IPS-18a (cell line): ENCODE measurements around the gene ZNF544.
A peak's percentile ranks its signal among the peaks of the same experiment; 100 is the strongest.
"Not testable (repeated sequence)": the region's sequence is repeated elsewhere in the genome, so short reads cannot be mapped to it uniquely, and the experiment has no call there.

Source experiments
- H3K27ac ChIP-seq: one replicate; pipeline ENCODE4 v1.5.1; 2013; ENCODE audit warnings: low read length
- H3K27me3 ChIP-seq: one replicate; pipeline ENCODE4 v1.6.1; 2013; ENCODE audit warnings: mild to moderate bottlenecking, low read length; ENCODE audit not compliant: control insufficient read depth, insufficient read depth
- H3K36me3 ChIP-seq: one replicate; pipeline ENCODE4 v1.6.1; 2013; ENCODE audit warnings: low read depth, low read length; ENCODE audit not compliant: control insufficient read depth
- H3K4me1 ChIP-seq: one replicate; pipeline ENCODE4 v1.6.1; 2013; ENCODE audit warnings: low read depth, low read length; ENCODE audit not compliant: control insufficient read depth
- H3K4me3 ChIP-seq: one replicate; pipeline ENCODE4 v1.5.1; 2013; ENCODE audit warnings: low read length
- H3K9ac ChIP-seq: one replicate; pipeline ENCODE4 v1.6.1; 2013; ENCODE audit warnings: mild to moderate bottlenecking, low read length, moderate library complexity
- H3K9me3 ChIP-seq: one replicate; pipeline ENCODE4 v1.6.1; 2013; ENCODE audit warnings: low read depth, low read length; ENCODE audit not compliant: control insufficient read depth

The ZNF544 gene

GRCh38 chr19:58213075-58213369, 15.7 kb upstream of the ZNF544 start:
- H3K9me3 ChIP-seq = peaks cover 20% of the 10 kb centered on the region
- H3K4me3 ChIP-seq = no peak overlapping the region
- H3K36me3 ChIP-seq = peaks cover 56% of the 10 kb centered on the region

DNA sequence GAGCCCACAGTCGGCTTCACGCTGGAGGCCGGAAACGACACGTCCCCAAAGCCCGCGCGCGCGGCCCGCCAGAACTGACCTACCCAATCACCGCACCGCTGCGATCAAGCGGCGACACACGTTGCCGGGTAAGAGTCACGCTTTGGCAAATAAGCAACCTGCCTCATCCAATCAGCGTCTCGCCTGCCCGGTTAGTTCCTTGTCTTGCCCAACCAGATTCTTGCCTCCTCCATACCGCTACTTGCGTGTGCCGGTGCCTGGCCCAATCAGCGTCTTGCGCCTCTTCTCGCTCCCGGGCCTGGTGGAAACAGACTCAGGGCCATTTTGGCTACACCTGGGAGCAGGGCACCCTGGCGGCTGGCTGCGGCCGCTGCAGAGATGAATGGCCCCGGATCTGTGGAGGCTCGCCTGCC, 11.6 kb upstream of the ZNF544 start:
- H3K9me3 ChIP-seq = peaks cover 8% of the 10 kb centered on the region
- H3K27me3 ChIP-seq = no peaks in the 10 kb centered on the region
- no peak overlapping the region for H3K4me3 ChIP-seq
- no peak overlapping the region for H3K9ac ChIP-seq
- peaks cover 19% of the 10 kb centered on the region for H3K36me3 ChIP-seq
- no peaks in the 10 kb centered on the region for H3K4me1 ChIP-seq
- H3K27ac ChIP-seq = no peak overlapping the region

More at GRCh38 chr19:58213075-58213369, 15.7 kb upstream of the ZNF544 start:
- no peak overlapping the region for H3K9ac ChIP-seq
- H3K27me3 ChIP-seq = no peaks in the 10 kb centered on the region
- H3K4me1 ChIP-seq = no peaks in the 10 kb centered on the region
- H3K27ac ChIP-seq = no peak overlapping the region

DNA sequence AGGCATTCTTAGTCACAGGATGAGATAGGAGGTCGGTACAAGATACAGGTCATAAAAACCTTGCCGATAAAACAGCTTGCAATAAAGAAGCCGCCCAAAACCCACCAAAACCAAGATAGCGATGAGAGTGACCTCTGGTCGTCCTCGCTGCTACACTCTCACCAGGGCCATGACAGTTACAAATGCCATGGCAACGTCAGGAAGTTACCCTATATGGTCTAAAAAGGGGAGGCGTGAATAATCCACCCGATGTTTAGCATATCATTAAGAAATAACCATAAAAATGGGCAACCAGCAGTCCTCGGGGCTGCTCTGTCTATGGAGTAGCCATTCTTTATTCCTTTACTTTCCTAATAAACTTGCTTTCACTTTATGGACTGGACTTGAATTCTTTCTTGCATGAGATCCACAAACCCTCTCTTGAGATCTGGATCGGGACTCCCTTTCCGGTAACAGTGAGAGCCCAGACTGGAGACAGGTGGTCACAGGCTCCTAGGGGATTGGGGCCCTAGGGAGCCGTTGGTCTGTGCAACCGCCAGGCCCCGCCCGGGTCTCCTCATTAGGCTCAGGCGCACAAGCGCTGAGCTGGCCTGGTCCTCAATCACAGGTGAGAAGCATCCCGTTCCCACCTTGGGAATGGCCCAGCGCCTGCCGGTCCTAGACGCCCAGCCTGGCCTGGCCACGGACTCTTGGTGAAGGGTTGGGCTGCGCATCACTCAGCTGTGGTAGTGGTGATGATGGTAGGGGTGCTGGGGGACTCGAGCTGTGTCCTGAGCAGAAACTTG, 10.9 kb upstream of the ZNF544 start:
- H3K27me3 ChIP-seq = no peaks in the 10 kb centered on the region
- H3K4me1 ChIP-seq = no peaks in the 10 kb centered on the region
- peaks cover 4% of the 10 kb centered on the region for H3K9me3 ChIP-seq
- peaks cover 12% of the 10 kb centered on the region for H3K36me3 ChIP-seq
- no peak overlapping the region for H3K9ac ChIP-seq
- no peak overlapping the region for H3K4me3 ChIP-seq
- no peak overlapping the region for H3K27ac ChIP-seq

DNA sequence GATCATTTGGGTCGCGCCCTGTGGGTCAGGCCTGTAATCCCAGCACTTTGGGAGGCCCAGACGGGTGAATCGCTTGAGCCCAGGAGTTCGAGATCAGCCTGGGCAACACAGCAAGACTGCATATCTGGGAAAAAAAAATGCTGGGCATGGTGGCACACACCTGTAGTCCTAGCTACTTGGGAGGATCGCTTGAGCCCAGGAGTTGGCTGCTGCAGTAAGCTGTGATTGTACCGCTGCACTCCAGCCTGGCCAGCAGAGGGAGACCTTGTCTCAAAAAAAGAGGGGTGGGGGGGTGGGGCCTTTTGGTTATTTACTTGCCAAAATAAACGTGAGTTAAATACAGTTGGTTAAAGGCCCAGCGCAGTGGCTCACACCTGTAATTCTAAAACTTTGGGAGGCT, 9.8 kb upstream of the ZNF544 start:
- Histone ChIP-seq H3K4me3 (no peak overlapping the region), H3K36me3 (peaks cover under 1% of the 10 kb centered on the region), H3K9me3 (no peaks in the 10 kb centered on the region), H3K27me3 (no peaks in the 10 kb centered on the region), H3K9ac (no peak overlapping the region), H3K27ac (no peak overlapping the region), H3K4me1 (no peaks in the 10 kb centered on the region)

DNA sequence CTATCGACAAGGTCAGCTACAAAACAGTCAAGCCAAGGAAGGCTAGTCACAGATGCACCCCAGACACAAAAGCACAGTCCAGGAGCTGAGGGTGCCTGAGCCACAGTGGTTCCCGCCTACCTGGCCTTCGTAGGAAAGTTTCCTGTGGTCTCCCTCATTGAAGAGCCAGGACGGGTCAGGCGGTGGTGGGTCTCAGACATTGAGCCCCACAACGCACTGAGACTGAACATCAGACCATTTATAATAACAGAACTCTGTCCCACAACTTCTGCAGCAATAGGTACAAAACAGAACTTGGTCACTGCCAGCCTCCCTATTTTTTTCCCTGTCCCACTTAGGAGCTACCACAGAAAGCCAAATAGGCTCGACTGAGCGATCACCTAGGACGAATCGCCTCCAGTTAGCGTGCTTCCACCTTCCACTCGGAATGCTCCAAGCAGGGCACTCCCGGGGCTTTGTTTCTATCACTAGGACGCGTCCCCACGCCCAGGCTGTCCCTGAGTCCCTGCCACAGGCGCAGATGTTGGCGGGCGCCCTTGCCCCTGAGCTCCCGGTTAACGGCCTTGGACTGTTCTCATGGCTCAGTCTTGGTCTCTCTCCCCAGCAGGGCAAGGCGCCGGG, 640 bp upstream of the ZNF544 start:
- H3K27me3 ChIP-seq = no peaks in the 10 kb centered on the region
- H3K27ac ChIP-seq = peak overlapping the region; percentile 57
- peak overlapping the region; percentile 84 for H3K4me3 ChIP-seq
- H3K36me3 ChIP-seq = peaks cover 33% of the 10 kb centered on the region
- peak overlapping the region; percentile 84 for H3K9ac ChIP-seq
- peaks cover 11% of the 10 kb centered on the region for H3K4me1 ChIP-seq
- H3K9me3 ChIP-seq = no peaks in the 10 kb centered on the region

DNA sequence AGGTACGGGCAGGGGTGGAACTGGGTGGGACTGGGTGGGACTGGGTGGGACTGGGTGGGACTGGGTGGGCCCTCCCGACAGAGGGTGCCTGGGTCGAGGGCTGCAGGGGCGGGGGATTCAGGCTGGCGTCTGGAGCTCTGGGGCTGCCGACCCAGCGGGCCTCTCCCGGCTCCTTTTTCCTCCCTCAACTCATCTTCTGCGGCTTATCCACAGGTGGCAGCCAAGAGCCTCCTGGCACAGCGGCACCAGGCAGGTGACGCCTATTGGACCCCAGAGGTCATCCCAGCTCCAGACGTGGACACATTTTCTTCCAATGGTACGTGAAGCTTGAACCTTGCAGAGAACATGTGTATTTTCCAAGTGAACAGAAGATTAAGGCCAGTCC, 533 bp downstream of the ZNF544 start:
- Histone ChIP-seq H3K36me3 (peaks cover 45% of the 10 kb centered on the region), H3K9me3 (no peaks in the 10 kb centered on the region), H3K4me1 (peaks cover 11% of the 10 kb centered on the region), H3K9ac (peak overlapping the region; percentile 84), H3K4me3 (peak overlapping the region; percentile 84), H3K27me3 (no peaks in the 10 kb centered on the region), H3K27ac (peak overlapping the region; percentile 57)

GRCh38 chr19:58237324-58237723, 8.6 kb downstream of the ZNF544 start:
- Histone ChIP-seq H3K27me3 (no peaks in the 10 kb centered on the region), H3K36me3 (peaks cover 80% of the 10 kb centered on the region), H3K9ac (no peak overlapping the region), H3K9me3 (no peaks in the 10 kb centered on the region), H3K4me3 (no peak overlapping the region), H3K4me1 (no peaks in the 10 kb centered on the region), H3K27ac (no peak overlapping the region)

DNA sequence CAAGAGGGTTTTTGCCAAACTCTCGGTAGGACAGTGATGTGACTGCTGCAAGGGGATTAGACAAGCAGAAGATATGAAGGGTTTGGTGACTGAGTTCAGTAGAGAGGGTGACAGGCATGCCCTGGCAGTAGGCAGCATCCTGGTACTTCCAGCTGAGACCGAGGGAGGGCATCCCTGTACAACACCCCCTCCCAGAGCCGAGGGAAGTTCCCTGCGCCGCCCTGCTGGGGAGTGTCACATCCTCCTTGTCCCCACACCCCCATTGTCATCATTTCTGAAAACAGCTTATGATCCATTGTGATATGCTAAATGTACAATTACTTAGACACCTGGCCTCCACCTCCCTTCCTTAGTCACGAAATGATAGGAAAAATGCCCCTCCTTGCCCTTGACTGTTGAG, 14.6 kb downstream of the ZNF544 start:
- Histone ChIP-seq H3K4me3 (no peak overlapping the region), H3K36me3 (peaks cover 87% of the 10 kb centered on the region), H3K4me1 (no peaks in the 10 kb centered on the region), H3K27ac (no peak overlapping the region), H3K9ac (no peak overlapping the region), H3K27me3 (no peaks in the 10 kb centered on the region), H3K9me3 (peaks cover 13% of the 10 kb centered on the region)

- no peak overlapping the region for H3K27ac ChIP-seq
- H3K9me3 ChIP-seq = peaks cover 68% of the 10 kb centered on the region
- no peaks in the 10 kb centered on the region for H3K4me1 ChIP-seq
- H3K9ac ChIP-seq = no peak overlapping the region
- H3K36me3 ChIP-seq = peaks cover 99% of the 10 kb centered on the region
- no peaks in the 10 kb centered on the region for H3K27me3 ChIP-seq
- H3K4me3 ChIP-seq = no peak overlapping the region
These were observed 20.2 kb downstream of the ZNF544 start for GRCh38 chr19:58248886-58249285.

DNA sequence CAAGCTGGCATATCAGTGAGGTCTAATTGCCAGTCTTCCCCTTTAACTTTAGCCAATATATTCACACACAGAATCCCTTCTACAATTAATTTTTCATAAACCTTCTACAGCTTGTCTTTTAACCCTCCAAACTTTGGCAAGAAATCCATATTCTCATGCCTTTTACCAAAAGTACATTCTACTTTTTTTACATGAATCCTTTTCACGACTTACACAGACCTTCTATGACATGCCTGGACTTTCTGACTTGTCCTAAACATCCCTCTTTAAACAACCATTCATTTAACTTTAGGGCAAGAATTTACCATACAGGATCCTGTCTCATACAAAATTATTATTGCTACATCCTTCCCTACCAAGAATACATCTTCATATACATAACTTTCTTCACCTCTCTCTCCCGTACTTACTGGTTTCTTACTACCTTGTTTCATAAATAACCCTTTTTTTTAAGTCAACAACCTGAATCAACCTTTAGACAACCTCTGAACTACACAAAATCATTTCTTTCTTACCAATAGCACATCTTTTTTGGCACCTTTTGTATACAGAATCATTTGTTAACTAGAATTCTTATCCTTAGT, 23.5 kb downstream of the ZNF544 start:
- Histone ChIP-seq H3K9ac (no peak overlapping the region), H3K27ac (no peak overlapping the region), H3K9me3 (peaks cover 91% of the 10 kb centered on the region), H3K4me1 (no peaks in the 10 kb centered on the region), H3K4me3 (no peak overlapping the region), H3K27me3 (no peaks in the 10 kb centered on the region), H3K36me3 (peaks cover 93% of the 10 kb centered on the region)

DNA sequence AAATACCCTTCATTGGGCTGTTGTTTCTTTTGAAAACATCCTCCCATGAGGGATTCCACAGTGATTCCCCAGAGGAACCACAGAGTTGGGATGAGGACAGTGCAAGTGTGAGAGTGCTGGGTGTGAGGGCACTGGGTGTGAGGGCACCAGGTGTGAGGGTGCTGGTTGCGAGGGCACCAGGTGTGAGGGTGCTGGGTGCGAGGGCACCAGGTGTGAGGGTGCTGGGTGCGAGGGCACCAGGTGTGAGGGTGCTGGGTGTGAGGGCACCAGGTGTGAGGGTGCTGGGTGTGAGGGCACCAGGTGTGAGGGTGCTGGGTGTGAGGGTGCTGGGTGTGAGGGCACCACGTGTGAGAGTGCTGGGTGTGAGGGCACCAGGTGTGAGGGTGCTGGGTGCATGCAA, 29.5 kb downstream of the ZNF544 start:
- Histone ChIP-seq H3K9me3 (peaks cover 96% of the 10 kb centered on the region), H3K36me3 (peaks cover 91% of the 10 kb centered on the region)
- not testable (repeated sequence) for H3K9ac ChIP-seq, H3K4me1 ChIP-seq, H3K4me3 ChIP-seq, H3K27me3 ChIP-seq, H3K27ac ChIP-seq

GRCh38 chr19:58261600-58261967, 32.9 kb downstream of the ZNF544 start:
- Histone ChIP-seq H3K9ac (no peak overlapping the region), H3K27me3 (no peaks in the 10 kb centered on the region), H3K27ac (no peak overlapping the region), H3K9me3 (peaks cover 93% of the 10 kb centered on the region), H3K4me1 (no peaks in the 10 kb centered on the region), H3K4me3 (no peak overlapping the region), H3K36me3 (peaks cover 63% of the 10 kb centered on the region)
